ENCODE data around the gene MMP24. TPM values are rescaled to one million over a fixed set of nuclear protein-coding genes. Genes with fewer than 3 reads are reported as not detected.
"Not testable (repeated sequence)": the region's sequence is repeated elsewhere in the genome, so short reads cannot be mapped to it uniquely, and the experiment has no call there.

The MMP24 gene
- total RNA-seq, 1 donor from 2014 or later, result 0.45 TPM

- ATAC-seq, result no peak
- DNase-seq, result no peak
- intact Hi-C loops (cut with micrococcal nuclease), result no loop called here
Measured at GRCh38 chr20:35301426-35301825, 74.9 kb downstream of the MMP24 start.

DNA sequence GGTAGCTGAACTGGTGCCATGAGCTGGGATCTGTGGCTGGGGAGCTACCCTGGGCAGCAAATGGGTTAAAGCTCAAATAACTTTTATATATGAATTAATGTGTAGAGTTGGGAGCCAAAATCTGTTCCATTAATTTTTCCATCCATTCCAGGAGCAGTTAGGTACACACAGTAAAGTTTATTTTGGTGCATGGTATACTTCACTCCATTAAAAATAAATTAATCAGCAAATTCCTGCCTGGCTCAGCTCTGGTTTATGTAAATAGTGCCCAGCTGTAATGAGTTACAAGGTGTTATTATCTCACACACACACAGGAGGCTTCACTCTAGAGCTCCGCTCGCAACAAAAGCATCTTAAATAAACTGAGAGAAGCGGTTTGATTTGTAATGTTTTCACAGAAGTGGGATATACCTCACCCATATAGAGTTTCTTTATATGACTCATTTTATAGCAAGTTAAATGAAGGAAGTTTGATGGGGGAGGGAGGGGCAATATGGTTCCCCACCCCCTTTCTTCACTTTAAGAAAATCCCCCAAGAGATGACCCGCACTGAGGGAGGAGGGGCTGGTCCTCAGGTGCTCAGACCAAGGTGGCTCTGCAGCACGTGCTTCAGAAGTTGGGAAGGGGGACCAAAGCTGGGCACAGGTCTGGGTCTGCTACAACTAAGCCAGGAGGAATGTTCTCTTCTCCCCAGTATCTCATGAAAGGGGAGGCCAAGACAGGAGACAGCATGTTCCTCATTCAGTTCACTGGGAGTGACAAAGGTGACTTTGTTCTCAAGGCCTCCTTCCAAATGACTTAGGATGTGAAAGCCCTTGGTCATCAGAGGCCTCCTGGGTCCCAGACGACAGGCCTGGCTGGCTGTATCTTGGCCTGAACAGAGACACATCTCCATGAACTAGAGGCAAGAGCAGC is 76.2 kb downstream of the MMP24 start:
- intact Hi-C loops (cut with micrococcal nuclease), result no loop called here
- ATAC-seq, result no peak
- no peak for DNase-seq

DNA sequence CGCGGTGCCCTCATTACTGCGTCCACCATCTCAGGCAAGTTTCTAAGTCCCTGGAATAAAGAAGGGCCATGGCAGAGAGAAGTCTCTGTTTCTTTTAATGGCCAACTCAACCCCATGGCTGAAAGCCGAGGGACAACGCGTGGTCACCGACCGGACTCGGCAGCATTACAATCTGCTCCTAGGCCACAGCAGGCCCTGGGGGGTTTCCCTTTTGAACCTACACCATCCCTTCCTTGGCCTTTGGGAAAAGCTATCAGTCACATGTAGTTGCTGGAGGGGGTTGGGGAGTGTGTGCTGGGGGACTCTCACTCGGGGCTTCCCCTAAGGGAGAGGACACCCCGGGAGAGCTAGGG is 76.9 kb downstream of the MMP24 start:
- intact Hi-C loops (cut with micrococcal nuclease), result no loop called here
- ATAC-seq (no peak), DNase-seq (no peak)

GRCh38 chr20:35303735-35304491 is 77.4 kb downstream of the MMP24 start:
- ATAC-seq (peak; percentile 57), DNase-seq (peak; percentile 73)
- intact Hi-C loops (cut with micrococcal nuclease), result no loop called here

GRCh38 chr20:35304956-35305355 is 78.5 kb downstream of the MMP24 start:
- intact Hi-C loops (cut with micrococcal nuclease), result no loop called here
- ATAC-seq (no peak), DNase-seq (no peak)

GRCh38 chr20:35305682-35306556 is 79.4 kb downstream of the MMP24 start:
- intact Hi-C loops (cut with micrococcal nuclease), result no loop called here
- ATAC-seq, result no peak
- DNase-seq, result no peak

- intact Hi-C loops (cut with micrococcal nuclease), result no loop called here
- peak; percentile 72 for ATAC-seq
- DNase-seq, result peak; percentile 61
Measured at GRCh38 chr20:35306931-35307517, 80.5 kb downstream of the MMP24 start.

- intact Hi-C loops (cut with micrococcal nuclease), result no loop called here
Measured at GRCh38 chr20:35307666-35308653, 81.5 kb downstream of the MMP24 start.

DNA sequence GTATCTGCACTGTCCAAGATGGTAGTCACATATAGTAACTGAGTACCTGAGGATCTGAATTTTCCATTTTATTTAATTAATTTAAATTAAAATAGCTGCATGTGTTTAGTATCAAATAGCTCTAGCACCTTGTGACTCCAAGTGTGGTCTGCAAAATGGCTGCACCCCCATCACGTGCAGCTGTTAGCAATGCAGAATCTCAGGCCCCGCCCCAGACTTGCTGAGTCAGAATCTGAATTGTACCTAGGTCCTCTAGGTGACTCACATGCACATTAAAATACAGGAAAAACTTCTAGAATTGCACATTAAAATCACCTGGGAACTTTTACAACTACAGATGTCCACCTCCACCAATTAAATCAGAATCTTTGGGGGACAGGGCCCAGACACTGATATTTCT is 84.9 kb downstream of the MMP24 start:
- no peak for ATAC-seq
- no peak for DNase-seq
- intact Hi-C loops (cut with micrococcal nuclease), result no loop called here

More at GRCh38 chr20:35307666-35308653, 81.5 kb downstream of the MMP24 start:
- ATAC-seq (peak; percentile 85), DNase-seq (peak; percentile 89)

DNA sequence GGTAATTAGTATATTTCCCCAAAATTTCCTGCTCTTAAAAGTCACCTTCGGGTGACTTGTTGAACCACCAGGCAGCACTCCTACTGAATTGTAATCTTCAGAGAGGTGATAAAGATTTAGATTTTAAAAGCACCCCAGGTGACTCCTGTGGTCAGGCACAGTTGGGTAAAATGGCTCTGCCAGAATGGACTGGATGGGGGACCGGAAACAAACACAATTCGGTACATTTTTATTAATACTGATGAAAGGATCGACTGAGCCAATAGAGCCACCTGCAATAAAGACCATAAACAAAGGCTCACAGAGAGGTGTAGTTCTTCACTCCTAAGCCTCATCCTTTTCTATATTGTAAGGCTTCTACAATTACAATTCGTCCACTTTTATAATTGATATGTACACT is 85.3 kb downstream of the MMP24 start:
- ATAC-seq (no peak), DNase-seq (no peak)
- intact Hi-C loops (cut with micrococcal nuclease), result no loop called here

GRCh38 chr20:35312318-35312717 is 85.8 kb downstream of the MMP24 start:
- DNase-seq (no peak), ATAC-seq (no peak)
- intact Hi-C loops (cut with micrococcal nuclease), result no loop called here

DNA sequence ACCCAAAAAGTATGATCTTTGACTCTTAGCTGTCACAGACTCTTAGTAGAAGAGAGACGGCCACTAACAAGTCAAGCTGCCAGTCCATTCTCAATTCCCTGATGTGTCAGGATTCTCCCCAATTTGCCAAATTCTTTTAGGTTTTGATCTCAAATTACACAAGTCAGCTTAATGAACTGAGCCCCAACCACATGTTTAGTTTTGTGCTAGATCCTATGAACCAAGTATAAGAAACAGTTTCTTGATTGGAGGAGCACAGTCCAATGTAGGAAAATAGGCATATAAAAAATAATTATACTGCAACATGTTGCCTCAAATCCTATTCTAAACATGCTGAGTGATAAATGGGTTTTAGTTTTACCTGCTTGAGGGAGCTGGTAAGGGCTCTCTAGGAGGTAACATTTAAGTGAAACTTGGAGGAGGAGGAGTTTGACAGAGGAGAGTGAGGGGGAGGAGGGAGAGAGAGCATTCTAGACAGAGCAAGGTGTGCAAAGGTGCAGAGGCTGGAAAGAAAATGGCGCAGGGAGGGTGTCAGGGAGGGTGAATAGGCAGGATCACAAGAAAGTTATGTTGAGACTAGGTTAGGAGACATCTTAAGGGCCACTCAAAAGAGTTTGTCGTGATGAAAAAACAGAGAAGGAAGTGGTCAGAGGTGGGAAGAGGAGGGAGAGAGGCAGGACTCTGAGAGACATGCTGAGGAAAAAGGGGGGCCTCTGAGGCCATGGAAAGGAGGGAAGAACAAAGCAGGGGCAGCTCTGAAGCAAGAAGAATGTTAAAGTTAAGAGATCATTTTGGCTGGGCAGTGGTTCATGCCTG is 88.5 kb downstream of the MMP24 start:
- intact Hi-C loops (cut with micrococcal nuclease), result no loop called here
- ATAC-seq (no peak), DNase-seq (no peak)

DNA sequence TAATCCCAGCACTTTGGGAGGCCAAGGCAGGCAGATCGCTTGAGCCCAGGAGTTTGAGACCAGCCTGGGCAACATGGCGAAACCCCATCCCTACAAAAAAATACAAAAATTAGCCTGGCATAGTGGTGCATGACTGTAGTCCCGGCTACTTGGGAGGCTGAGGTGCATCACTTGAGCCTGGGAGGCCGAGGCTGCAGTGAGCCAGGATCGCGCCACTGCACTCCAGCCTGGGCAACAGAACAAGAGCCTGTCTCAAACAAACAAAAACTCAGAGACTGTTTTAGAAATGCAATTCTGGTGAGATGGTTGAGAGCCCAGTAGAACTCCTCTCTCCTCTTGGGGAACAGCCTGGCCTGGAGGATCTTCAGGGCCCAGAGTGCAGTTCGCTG is 89.1 kb downstream of the MMP24 start:
- intact Hi-C loops (cut with micrococcal nuclease); ATAC-seq; DNase-seq: not testable (repeated sequence)

DNA sequence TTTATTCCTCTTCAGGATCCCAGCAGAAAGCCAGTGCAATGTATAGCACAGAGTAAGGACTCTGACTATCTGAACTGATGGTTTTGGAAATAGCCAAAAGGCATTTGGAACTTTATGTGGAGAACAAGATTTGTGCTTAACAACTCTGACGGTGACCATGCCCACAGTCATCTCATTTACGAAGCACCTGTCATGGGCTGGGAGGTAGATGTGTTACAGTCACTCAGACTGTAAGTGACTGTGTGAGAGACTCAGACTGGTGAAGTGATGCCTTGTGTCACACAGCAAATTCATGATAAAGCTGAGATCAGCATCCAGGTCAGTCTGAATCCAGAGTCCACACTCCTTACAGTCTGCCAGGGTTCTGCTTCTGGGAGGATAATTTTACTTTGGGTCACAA is 89.6 kb downstream of the MMP24 start:
- intact Hi-C loops (cut with micrococcal nuclease), result no loop called here
- ATAC-seq (no peak), DNase-seq (no peak)

- ATAC-seq (no peak), DNase-seq (no peak)
- intact Hi-C loops (cut with micrococcal nuclease), result no loop called here
Measured at GRCh38 chr20:35317416-35318210, 91.1 kb downstream of the MMP24 start.

DNA sequence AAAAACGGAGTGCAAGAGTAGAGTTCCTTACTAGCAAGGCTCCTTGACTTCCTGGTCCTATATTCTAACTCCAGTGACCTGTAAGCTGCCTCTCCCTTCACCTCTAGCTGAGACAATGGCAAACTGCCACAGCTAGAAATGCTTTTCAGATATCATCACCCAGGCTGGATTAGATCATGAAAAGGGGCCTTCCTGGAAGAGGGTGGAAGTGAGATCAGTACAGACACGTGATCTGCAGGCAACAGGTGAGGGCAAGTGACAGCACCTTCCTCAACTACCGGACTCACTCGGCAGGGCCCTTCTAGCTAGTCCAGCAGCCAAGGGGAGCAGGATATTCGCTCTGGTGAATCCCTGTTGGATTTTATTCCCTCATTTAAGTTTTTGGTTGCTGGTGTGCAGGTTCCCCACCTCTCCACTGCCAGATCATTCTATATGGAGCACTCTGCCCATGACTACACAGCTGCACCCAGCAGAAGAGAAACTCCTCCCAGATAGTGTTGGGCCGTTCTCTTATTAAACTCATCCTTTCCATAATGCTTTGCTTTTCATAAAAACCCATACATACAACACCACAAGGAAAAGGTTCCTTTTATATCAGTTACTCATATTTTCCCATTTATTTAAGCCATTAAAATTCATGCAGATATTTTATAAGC is 92.1 kb downstream of the MMP24 start:
- intact Hi-C loops (cut with micrococcal nuclease), result no loop called here
- no peak for DNase-seq
- ATAC-seq, result peak; percentile 83

Measured in left ventricle myocardium superior (tissue), 1 donor.